SJCRH30 (cell line): Measurements from ENCODE around the gene LYSET. TPM values are rescaled to one million over a fixed set of nuclear protein-coding genes. Genes with fewer than 3 reads are reported as not detected.
"Not testable (repeated sequence)": the region's sequence is repeated elsewhere in the genome, so short reads cannot be mapped to it uniquely, and the experiment has no call there.

ENCODE experiments used
- DNase-seq, 2 experiments: peaks; one replicate each; pipeline ENCODE4 v3.0.0-alpha.2; 2015 to 2020
- H3K27ac ChIP-seq: fragments of 250-450 bp; sonication (Bioruptor Pico); 2 replicates; pipeline ENCODE4 v1.5.1; 2020; ENCODE audit warnings: mild to moderate bottlenecking, moderate library complexity
- H3K27me3 ChIP-seq: fragments of 250-450 bp; sonication (Bioruptor Pico); 2 replicates; pipeline ENCODE4 v1.5.1; 2020; ENCODE audit warnings: mild to moderate bottlenecking, moderate library complexity
- H3K36me3 ChIP-seq: fragments of 250-450 bp; sonication (Bioruptor Pico); 2 replicates; pipeline ENCODE4 v1.5.1; 2020; ENCODE audit warnings: mild to moderate bottlenecking, moderate library complexity
- H3K4me1 ChIP-seq: fragments of 250-450 bp; sonication (Bioruptor Pico); 2 replicates; pipeline ENCODE4 v1.5.1; 2020; ENCODE audit warnings: mild to moderate bottlenecking, moderate library complexity
- H3K4me3 ChIP-seq: fragments of 250-450 bp; sonication (Bioruptor Pico); 2 replicates; pipeline ENCODE4 v1.5.1; 2020; ENCODE audit warnings: mild to moderate bottlenecking, moderate library complexity
- H3K9me3 ChIP-seq: fragments of 250-450 bp; sonication (Bioruptor Pico); replicated peaks from 2 replicates; pipeline ENCODE4 v1.5.1; 2020; ENCODE audit warnings: mild to moderate bottlenecking, moderate library complexity
- total RNA-seq: library from RNA; depleted of rRNA; stranded (reverse); fragments of >200 nt; shearing (Covaris generic); gene quantifications from 2 replicates; pipeline ENCODE4 v1.2.3, GENCODE V29; 2014

LYSET gene
- total RNA-seq, 1 experiment from 2014 or later = 21.9 TPM

DNA sequence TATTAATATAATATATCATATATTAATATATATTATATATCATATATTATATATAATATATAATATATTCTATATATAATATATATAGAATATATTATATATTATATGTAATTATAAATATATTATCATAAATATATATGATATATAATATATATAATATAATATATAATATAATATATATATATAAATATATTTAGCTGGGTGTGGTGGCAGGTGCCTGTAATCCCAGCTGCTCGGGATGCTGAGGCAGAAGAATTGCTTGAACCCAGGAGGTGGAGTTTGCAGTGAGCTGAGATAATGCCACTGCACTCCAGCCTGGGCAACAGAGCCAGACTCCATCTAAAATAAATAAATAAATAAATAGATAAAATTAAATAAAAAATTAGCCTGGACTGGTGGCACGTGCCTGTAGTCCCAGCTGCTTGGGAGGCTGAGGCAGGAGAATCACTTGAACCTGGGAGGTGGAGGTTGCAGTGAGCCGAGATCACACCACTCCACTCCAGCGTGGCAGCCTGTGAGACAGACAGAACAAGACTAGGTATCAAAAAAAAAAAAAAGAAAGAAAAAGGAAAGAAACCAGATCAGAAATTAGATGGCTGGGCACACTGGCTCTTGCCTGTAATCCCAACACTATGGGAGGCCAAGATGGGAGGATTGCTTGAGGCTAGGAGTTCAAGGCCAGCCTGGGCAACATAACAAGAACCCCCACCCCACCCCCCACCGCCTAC, 25.3 kb upstream of the LYSET start:
- not testable (repeated sequence) for DNase-seq, H3K27ac ChIP-seq, H3K27me3 ChIP-seq, H3K4me1 ChIP-seq, H3K36me3 ChIP-seq, H3K4me3 ChIP-seq, H3K9me3 ChIP-seq

DNA sequence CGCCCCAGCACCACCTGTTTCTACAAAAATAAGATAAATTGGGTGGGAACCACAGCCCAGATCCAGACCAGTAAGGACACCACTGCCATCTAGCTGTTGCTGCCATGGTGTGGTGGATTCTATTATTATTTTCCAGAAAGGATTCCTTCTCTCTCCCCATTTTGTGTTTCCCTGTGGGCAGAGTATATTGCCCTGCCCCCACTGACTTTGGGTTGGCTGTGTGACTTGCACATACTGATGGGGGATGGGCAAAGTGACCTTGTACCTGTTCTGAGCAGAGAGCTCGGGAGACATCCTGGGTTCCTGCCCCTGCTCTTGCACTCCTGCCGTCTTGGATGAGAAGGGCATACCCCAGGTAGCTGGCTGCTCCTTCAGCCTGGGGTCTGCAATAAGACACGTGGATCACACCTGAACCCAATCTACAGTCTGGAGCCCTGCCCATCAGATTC, 24.7 kb upstream of the LYSET start:
- Histone ChIP-seq H3K4me3 (no peak overlapping the region), H3K36me3 (no peaks in the 10 kb centered on the region), H3K4me1 (no peaks in the 10 kb centered on the region), H3K9me3 (no peaks in the 10 kb centered on the region; the same call in 1 of the 2 replicates), H3K27me3 (no peaks in the 10 kb centered on the region), H3K27ac (no peak overlapping the region)
- peak; percentile 25 to 52 for DNase-seq

DNA sequence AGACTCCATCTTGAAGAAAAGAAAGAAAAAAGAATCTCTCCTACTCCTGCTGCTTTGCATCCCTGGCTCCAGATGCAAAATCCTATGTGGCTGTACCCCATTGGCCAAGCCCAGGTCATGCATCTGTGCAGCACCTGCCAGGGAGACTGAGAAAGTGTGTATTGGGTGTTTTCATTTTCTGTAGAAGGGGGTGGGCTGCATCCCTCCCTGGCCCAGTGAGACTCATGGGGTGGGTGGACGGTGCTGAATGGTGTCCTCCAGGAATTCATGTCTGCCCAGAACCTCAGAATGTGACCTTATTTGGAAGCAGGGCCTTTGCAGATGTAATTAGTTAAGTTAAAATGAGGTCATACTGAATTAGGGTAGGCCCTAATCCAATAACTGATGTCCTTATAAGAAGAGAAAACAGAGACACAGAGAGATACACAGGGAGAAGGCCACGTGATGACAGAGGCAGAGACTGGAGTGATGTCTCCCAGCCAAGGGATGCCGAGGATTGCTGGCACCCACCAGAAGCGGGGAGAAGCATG, 23.6 kb upstream of the LYSET start:
- Histone ChIP-seq H3K4me1 (no peaks in the 10 kb centered on the region), H3K27me3 (no peaks in the 10 kb centered on the region), H3K4me3 (no peak overlapping the region), H3K27ac (no peak overlapping the region), H3K9me3 (no peaks in the 10 kb centered on the region; the same call in 1 of the 2 replicates), H3K36me3 (no peaks in the 10 kb centered on the region)
- DNase-seq = no peak

DNA sequence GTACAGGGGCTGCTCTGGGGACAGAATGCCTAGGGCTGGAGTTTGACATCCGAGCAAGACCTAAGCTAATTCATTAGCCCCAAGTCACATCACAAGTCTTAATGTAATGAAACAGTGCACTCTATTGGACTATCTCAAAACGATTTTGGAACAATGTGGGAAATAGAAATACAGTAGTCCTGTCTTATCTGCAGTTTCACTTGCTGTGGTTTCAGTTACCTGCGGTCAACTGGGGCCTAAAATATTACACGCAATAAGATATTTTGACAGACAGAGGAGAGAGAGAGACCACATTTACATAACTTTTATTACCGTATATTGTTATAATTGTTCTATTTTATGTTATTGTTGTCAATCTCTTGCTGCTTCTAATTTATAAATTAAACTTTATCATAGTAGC, 21.6 kb upstream of the LYSET start:
- Histone ChIP-seq H3K27ac (no peak overlapping the region), H3K36me3 (no peaks in the 10 kb centered on the region), H3K9me3 (no peaks in the 10 kb centered on the region; the same call in 1 of the 2 replicates), H3K4me3 (no peak overlapping the region), H3K4me1 (no peaks in the 10 kb centered on the region), H3K27me3 (no peaks in the 10 kb centered on the region)
- no peak for DNase-seq

DNA sequence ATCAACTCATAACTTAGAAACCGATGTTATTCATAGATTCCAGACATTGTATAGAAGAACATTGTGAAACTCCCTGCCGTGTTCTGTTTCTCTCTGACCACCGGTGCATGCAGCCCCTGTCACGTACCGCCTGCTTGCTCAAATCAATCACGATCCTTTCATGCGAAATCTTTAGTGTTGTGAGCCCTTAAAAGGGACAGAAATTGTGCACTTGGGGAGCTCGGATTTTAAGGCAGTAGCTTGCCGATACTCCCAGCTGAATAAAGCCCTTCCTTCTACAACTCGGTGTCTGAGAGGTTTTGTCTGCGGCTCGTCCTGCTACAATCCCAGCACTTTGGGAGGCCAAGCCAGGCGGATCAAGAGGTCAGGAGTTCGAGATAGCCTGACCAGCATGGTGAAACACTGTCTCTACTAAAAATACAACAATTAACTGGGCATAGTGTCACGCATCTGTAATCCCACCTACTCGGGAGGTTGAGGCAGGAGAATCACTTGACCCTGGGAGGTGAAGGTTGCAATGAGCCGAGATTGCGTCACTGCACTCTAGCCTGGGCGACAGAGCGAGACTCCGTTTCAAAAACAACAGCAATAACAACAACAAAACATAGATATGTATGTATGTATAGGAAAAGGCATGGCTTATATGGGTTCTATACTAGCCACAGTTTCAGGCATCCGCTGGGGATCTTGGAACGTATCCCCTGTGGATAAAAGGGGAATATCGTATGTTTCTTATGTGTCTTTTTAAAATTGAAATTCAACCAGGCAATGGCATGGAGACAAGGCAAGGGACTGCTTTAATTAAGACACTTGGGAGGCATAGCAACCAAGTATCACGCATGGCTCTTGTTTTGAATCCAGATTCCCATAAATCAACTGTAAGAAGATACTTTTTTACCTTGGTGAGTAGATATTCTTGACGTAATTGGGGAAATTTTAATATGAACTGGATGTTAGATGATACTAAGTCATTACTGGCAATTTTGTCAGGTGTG, 19.5 kb upstream of the LYSET start:
- not testable (repeated sequence) for H3K27me3 ChIP-seq, DNase-seq, H3K4me3 ChIP-seq, H3K4me1 ChIP-seq, H3K27ac ChIP-seq, H3K9me3 ChIP-seq, H3K36me3 ChIP-seq

DNA sequence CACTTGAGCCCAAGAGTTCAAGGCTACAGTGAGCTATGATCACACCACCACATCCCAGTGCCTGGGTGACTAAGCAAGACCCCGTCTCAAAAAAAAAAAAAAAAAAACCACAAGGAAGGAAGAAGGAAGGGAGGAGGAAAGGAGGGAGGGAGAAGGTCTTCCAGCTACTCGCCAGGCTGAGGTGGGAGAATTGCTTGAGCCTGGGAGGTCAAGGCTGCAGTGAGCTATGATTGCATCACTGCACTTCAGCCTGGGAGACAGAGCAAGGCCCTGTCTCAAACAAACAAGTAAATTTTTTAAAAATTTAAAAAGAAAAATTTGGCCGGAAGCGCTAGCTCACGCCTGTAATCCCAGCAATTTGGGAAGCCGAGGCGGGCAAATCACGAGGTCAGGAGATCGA, 16.5 kb upstream of the LYSET start:
- not testable (repeated sequence) for H3K9me3 ChIP-seq, H3K36me3 ChIP-seq, H3K27ac ChIP-seq, DNase-seq, H3K4me1 ChIP-seq, H3K4me3 ChIP-seq, H3K27me3 ChIP-seq

DNA sequence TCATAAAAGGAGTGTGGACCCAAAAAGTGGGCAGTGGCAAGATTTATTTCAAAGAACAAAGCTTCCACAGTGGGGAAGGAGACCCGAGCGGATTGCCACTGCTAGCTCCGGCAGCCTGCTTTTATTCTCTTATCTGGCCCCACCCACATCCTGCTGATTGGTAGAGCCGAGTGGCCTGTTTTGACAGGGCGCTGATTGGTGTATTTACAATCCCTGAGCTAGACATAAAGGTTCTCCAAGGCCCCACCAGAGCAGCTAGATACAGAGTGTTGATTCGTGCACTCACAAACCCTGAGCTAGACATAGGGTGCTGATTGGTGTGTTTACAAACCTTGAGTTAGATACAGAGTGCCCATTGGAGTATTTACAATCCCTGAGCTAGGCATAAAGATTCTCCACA, 15.5 kb upstream of the LYSET start:
- not testable (repeated sequence) for H3K36me3 ChIP-seq, H3K4me1 ChIP-seq, H3K9me3 ChIP-seq, DNase-seq, H3K4me3 ChIP-seq, H3K27me3 ChIP-seq, H3K27ac ChIP-seq

DNA sequence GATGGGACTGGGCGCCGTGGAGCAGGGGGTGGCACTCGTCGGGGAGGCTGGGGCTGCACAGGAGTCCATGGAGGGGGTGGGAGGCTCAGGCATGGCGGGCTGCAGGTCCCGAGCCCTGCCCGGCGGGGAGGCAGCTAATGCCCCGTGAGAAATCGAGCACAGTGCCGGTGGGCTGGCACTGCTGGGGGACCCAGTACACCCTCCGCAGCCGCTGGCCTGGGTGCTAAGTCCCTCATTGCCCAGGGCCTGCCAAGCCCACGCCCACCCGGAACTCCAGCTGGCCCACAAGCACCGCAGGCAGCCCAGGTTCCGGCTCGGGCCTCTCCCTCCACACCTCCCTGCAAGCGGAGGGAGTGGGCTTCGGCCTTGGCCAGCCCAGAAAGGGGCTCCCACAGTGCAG, 15.0 kb upstream of the LYSET start:
- not testable (repeated sequence) for H3K9me3 ChIP-seq, H3K27ac ChIP-seq, DNase-seq, H3K27me3 ChIP-seq, H3K4me3 ChIP-seq, H3K4me1 ChIP-seq, H3K36me3 ChIP-seq

DNA sequence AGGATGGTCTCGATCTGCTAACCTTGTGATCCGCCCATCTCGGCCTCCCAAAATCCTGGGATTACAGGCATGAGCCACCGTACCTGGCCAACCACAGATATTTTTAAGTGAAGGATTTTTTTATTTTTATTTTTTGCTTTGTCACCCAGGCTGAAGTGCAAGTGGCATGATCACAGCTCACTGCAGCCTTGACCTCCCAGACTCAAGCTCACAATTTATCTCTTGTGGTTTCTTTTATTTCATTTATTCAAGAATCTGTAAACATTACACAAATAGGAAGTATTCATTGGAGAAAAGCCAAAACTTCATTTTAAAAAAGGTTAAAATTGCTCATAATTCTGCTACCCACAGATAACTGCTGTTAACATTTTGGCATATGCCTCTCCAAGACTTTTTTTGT, 13.7 kb upstream of the LYSET start:
- peaks cover 12% of the 10 kb centered on the region for H3K4me1 ChIP-seq
- H3K36me3 ChIP-seq = no peaks in the 10 kb centered on the region
- H3K27me3 ChIP-seq = no peaks in the 10 kb centered on the region; the same call in 1 of the 2 replicates
- no peaks in the 10 kb centered on the region for H3K9me3 ChIP-seq
- no peak for DNase-seq
- H3K4me3 ChIP-seq = no peak overlapping the region
- H3K27ac ChIP-seq = no peak overlapping the region

DNA sequence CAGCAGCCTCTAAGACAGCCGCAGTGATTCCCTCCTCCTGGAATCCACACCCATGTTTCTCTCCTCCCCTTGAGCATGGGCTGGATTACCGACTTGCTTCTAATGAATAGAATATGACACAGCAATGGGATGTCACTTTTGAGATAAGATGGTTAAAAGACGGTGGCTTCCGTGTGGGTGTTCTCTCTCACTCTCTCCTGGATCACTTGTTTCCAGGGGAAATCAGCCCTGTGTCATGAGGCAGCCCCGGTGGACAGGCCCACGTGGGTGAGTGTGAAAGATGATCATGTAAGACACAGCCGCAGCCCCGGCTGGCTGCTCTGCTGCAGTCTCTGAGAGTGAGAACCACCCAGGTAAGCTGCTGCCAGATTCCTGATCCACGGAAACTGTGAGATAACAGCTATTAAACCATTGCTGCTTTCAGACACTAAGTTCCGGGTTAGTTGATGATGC, 11.1 kb upstream of the LYSET start:
- no peaks in the 10 kb centered on the region; the same call in 1 of the 2 replicates for H3K27me3 ChIP-seq
- peaks cover 16% of the 10 kb centered on the region for H3K4me1 ChIP-seq
- H3K27ac ChIP-seq = no peak overlapping the region
- no peaks in the 10 kb centered on the region for H3K9me3 ChIP-seq
- H3K36me3 ChIP-seq = no peaks in the 10 kb centered on the region
- no peak overlapping the region for H3K4me3 ChIP-seq
- DNase-seq = peak; percentile 24 to 42

DNA sequence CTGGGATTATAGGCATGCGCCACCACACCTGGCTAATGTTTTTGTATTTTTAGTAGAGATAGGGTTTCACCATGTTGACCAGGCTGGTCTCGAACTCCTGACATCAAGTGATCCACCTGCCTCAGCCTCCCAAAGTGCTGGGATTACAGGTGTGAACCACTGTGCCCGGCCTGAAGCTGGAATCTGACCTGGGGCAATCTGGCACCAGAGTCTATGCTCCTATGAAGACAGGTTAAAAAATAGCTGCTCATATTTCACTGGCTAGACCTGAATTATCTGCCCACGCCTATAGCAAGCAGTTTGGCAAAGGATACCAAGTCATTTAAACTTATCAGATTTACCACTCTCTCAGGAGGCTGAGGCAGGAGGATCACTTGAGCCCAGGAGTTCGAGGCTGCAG, 10.4 kb upstream of the LYSET start:
- H3K4me3 ChIP-seq, H3K36me3 ChIP-seq, DNase-seq, H3K9me3 ChIP-seq, H3K27ac ChIP-seq, H3K27me3 ChIP-seq: not testable (repeated sequence)
- H3K4me1 ChIP-seq = peaks cover 16% of the 10 kb centered on the region

DNA sequence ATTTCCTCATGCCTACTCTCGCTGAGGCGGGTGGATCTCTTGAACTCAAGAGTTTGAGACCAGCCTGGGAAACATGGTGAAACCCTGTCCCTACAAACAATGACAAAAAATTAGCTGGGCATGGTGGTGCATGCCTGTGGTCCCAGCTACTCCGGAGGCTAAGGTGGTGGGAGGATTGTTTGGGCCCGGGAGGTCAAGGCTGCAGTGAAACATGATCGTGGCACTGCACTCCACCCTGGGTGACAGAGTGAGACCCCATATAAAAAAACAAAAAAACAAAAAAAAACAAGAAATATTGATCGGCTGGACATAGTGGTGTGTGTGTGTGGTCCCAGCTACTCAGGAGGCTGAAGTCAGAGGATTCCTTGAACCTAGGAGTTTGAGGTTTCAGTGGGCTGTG, 9.6 kb upstream of the LYSET start:
- Histone ChIP-seq H3K4me3 (no peak overlapping the region), H3K4me1 (peaks cover 16% of the 10 kb centered on the region)
- DNase-seq = peak in 1 of 2 experiments; percentile 29

DNA sequence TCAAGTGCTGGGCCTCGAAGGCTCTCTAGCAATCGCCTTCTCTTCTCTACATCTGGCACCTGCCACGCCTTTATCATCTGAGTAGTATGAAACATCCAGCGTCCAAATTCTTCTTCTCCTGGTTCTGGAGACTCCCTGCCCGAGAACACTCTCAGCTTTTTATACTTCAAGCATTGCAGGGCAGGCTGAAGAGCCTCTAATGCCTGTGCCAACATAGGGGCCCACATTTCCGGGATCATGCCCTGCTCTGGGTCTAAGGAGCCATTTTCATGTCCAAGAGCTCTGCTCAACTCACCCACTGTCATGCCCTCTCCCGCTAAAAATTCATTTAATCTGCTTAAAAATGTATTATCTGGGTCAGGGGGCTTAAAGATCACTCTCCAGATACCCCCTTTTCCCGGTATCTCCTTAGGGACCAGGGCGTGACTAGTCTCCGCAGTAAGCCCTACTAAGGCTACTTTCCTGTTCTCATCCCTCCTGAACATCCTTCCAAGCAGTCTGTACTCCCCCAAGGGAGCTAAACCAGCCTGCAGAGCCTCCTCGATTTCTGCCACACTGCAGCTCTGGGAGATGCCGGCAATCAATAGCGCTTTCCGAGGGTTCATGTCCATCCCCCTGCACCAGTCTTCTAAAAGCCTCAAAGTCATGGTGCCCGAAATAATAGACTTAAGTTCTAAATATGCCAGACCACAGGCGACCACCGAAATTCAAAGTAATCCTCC, 1.4 kb upstream of the LYSET start:
- peak overlapping the region; percentile 89 for H3K4me3 ChIP-seq
- no peaks in the 10 kb centered on the region for H3K9me3 ChIP-seq
- DNase-seq = no peak
- H3K4me1 ChIP-seq = 0 out of 2 replicates have a peak, but pooled peaks cover 3% of the 10 kb centered on the region
- H3K36me3 ChIP-seq = peaks cover 6% of the 10 kb centered on the region; the same call in 1 of the 2 replicates
- H3K27me3 ChIP-seq = no peaks in the 10 kb centered on the region
- H3K27ac ChIP-seq = no peak overlapping the region; the same call in 1 of the 2 replicates

More for the DNA sequence above, 9.6 kb upstream of the LYSET start:
- H3K27me3 ChIP-seq = no peaks in the 10 kb centered on the region; the same call in 1 of the 2 replicates
- no peak overlapping the region for H3K27ac ChIP-seq
- no peaks in the 10 kb centered on the region for H3K36me3 ChIP-seq
- no peaks in the 10 kb centered on the region for H3K9me3 ChIP-seq

DNA sequence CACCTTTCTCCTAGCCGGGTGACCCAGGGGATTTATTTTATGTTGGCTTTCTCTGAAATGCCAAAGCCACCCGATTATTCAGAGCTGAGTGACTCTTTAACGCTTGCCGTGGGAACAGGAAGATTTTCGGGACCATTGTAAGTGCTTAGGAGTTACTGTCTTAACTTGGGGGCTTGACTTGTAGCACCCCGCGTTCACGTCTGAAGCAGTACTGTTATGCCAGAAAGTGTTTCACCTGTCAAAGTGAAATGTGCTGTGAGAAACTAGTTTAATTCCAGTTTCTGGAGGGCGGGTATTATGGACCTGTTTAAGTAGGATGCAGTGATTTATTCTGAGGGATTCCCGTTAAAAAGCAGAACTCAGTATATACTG, 218 bp downstream of the LYSET start:
- Histone ChIP-seq H3K36me3 (peaks cover 6% of the 10 kb centered on the region; the same call in 1 of the 2 replicates), H3K4me3 (peak overlapping the region; percentile 89), H3K4me1 (0 out of 2 replicates have a peak, but pooled peaks cover 3% of the 10 kb centered on the region), H3K27me3 (no peaks in the 10 kb centered on the region), H3K9me3 (no peaks in the 10 kb centered on the region), H3K27ac (peak overlapping the region; percentile 39; the same call in 1 of the 2 replicates)
- DNase-seq = no peak
